SK-N-DZ (cell line): ENCODE results near the gene HACD3.
"Not testable (repeated sequence)": the region's sequence is repeated elsewhere in the genome, so short reads cannot be mapped to it uniquely, and the experiment has no call there.

ENCODE experiments used
- DNase-seq: peaks from one replicate; pipeline ENCODE4 v3.0.0-alpha.2; 2015; ENCODE audit warnings: low spot score
- small RNA-seq, 2 experiments: library from RNA; depleted of rRNA; stranded (forward); fragments of <200 nt; gene quantifications; one replicate each; pipeline ENCODE3, GENCODE V24; 2014

Gene HACD3

GRCh38 chr15:65599677-65600076 lies 69.4 kb downstream of the HACD3 start:
- DNase-seq = no peak

- DNase-seq = no peak
These were observed 72.9 kb downstream of the HACD3 start for GRCh38 chr15:65603134-65603533.

GRCh38 chr15:65603559-65603958 lies 73.3 kb downstream of the HACD3 start:
- DNase-seq = no peak

- peak; percentile 95 for DNase-seq
These were observed 80.8 kb downstream of the HACD3 start, which contains the start of gene INTS14 for GRCh38 chr15:65610871-65611718. Gene INTS14 (minus strand): TSS chr15:65611131. CDS start chr15:65607380, 3,751 bp downstream.

- DNase-seq = peak; percentile 39
These were observed 81.8 kb downstream of the HACD3 start for GRCh38 chr15:65611888-65612615.

GRCh38 chr15:65612616-65612946 lies 82.3 kb downstream of the HACD3 start:
- DNase-seq = no peak

GRCh38 chr15:65612949-65613744 lies 82.9 kb downstream of the HACD3 start:
- no peak for DNase-seq

GRCh38 chr15:65615887-65616286 lies 85.6 kb downstream of the HACD3 start:
- DNase-seq = not testable (repeated sequence)

GRCh38 chr15:65618560-65619109 lies 88.4 kb downstream of the HACD3 start:
- DNase-seq = no peak

- peak; percentile 69 for DNase-seq
These were observed 89.5 kb downstream of the HACD3 start for GRCh38 chr15:65619626-65620290.

GRCh38 chr15:65620833-65621232 lies 90.6 kb downstream of the HACD3 start:
- DNase-seq = no peak

- DNase-seq = no peak
These were observed 91.4 kb downstream of the HACD3 start, which contains the start of gene SLC24A1 for GRCh38 chr15:65621638-65622037. Gene SLC24A1 (plus strand): TSS chr15:65621938. CDS start chr15:65624081, 2,143 bp downstream.

- DNase-seq = no peak
These were observed 92.8 kb downstream of the HACD3 start for GRCh38 chr15:65623103-65623502.

- no peak for DNase-seq
These were observed 96.6 kb downstream of the HACD3 start for GRCh38 chr15:65626856-65627255.

Small RNA genes lying within 50 kb of the gene (small RNA-seq; reads per million reads assigned to genes)
- gene RF00019 (0 reads per million in 2 experiments), gene RNU6-19P (0 reads per million in 2 experiments)
